ENCODE results near the gene MAN1A1.

GRCh38 chr6:119360262-119360915 is 10.8 kb upstream of the MAN1A1 start:
- no peak for TF ChIP-seq CTCF (IDR thresholded peaks at IDR 0.05; ENCODE audit: insufficient read depth, low read length)
- no peak for TF ChIP-seq REST (IDR thresholded peaks at IDR 0.05; ENCODE audit: insufficient replicate concordance, low read depth)
- no peak for TF ChIP-seq SPI1 (IDR thresholded peaks at IDR 0.05; ENCODE audit: borderline replicate concordance, low read depth)

Data from HL-60 (cell line).